HG03159 (cell line): ENCODE measurements around the gene SLAMF1.
"Not testable (repeated sequence)": the region's sequence is repeated elsewhere in the genome, so short reads cannot be mapped to it uniquely, and the experiment has no call there.

Experiments
- ATAC-seq: cut with Tn5 transposase; IDR thresholded peaks from one replicate; pipeline ENCODE4 v1.9.1; 2021; ENCODE audit warnings: mild to moderate bottlenecking, moderate library complexity; ENCODE audit not compliant: unreplicated experiment

SLAMF1 gene

GRCh38 chr1:160567858-160568682 lies 78.8 kb downstream of the SLAMF1 start:
- no peak for ATAC-seq

- no peak for ATAC-seq
These were observed 79.5 kb downstream of the SLAMF1 start for GRCh38 chr1:160567341-160567740.

- ATAC-seq, result no peak
These were observed 81.3 kb downstream of the SLAMF1 start for GRCh38 chr1:160565564-160565963.

- ATAC-seq, result not testable (repeated sequence)
These were observed 83.6 kb downstream of the SLAMF1 start for GRCh38 chr1:160563230-160563629.

- ATAC-seq, result not testable (repeated sequence)
These were observed 84.1 kb downstream of the SLAMF1 start for GRCh38 chr1:160562745-160563144.

GRCh38 chr1:160560806-160561205 lies 86.0 kb downstream of the SLAMF1 start:
- no peak for ATAC-seq

- ATAC-seq, result no peak
These were observed 86.7 kb downstream of the SLAMF1 start for GRCh38 chr1:160560045-160560705.

GRCh38 chr1:160559437-160559836 lies 87.4 kb downstream of the SLAMF1 start:
- ATAC-seq, result not testable (repeated sequence)

- no peak for ATAC-seq
These were observed 88.0 kb downstream of the SLAMF1 start for GRCh38 chr1:160558660-160559380.
